Liver (tissue), 9 donors: ENCODE results near the gene HADHB. TPM values are rescaled to one million over a fixed set of nuclear protein-coding genes. Genes with fewer than 3 reads are reported as not detected.

ENCODE experiments used
- DNase-seq: peaks from one replicate; pipeline ENCODE4 v3.0.0-alpha.2; 2017; ENCODE audit warnings: low spot score
- H3K27ac ChIP-seq, 2 donors: one replicate each; pipeline ENCODE4 v1.7.0; 2013; ENCODE audit warnings: inconsistent platforms in 2 of 2, low read length in 2 of 2, control low read depth in 1 of 2, low read depth in 1 of 2, mild to moderate bottlenecking in 1 of 2
- H3K27me3 ChIP-seq, 4 donors: one replicate each; pipeline versions ENCODE4 v1.6.1 to v1.7.0; 2013; ENCODE audit warnings: low read length in 3 of 4, inconsistent platforms in 1 of 4, mild to moderate bottlenecking in 1 of 4, moderate library complexity in 1 of 4; ENCODE audit not compliant: control insufficient read depth in 4 of 4, insufficient read depth in 4 of 4
- H3K36me3 ChIP-seq, 4 donors: one replicate each; pipeline versions ENCODE4 v1.6.1 to v1.7.0; 2013; ENCODE audit warnings: low read length in 3 of 4, mild to moderate bottlenecking in 3 of 4, low read depth in 1 of 4, moderate library complexity in 1 of 4; ENCODE audit not compliant: control insufficient read depth in 4 of 4, insufficient read depth in 3 of 4
- H3K4me1 ChIP-seq, 4 donors: one replicate each; pipeline versions ENCODE4 v1.6.1 to v1.7.0; 2013; ENCODE audit warnings: low read length in 3 of 4, mild to moderate bottlenecking in 3 of 4, moderate library complexity in 1 of 4; ENCODE audit not compliant: control insufficient read depth in 4 of 4, insufficient read depth in 4 of 4
- H3K4me3 ChIP-seq, 3 donors: one replicate each; pipeline versions ENCODE4 v1.6.1 to v1.7.0; 2013; ENCODE audit warnings: low read length in 3 of 3, control low read depth in 1 of 3, low read depth in 1 of 3, mild to moderate bottlenecking in 1 of 3
- H3K9ac ChIP-seq, 2 donors: one replicate each; pipeline ENCODE4 v1.7.0; 2013; ENCODE audit warnings: low read length in 2 of 2, mild to moderate bottlenecking in 2 of 2, moderate library complexity in 2 of 2, control low read depth in 1 of 2, low read depth in 1 of 2
- H3K9me3 ChIP-seq, 4 donors: one replicate each; pipeline versions ENCODE4 v1.6.1 to v1.7.0; 2013; ENCODE audit warnings: low read length in 3 of 4; ENCODE audit not compliant: control insufficient read depth in 4 of 4
- ATF3 ChIP-seq: IDR thresholded peaks from 2 replicates; pipeline ENCODE4 v1.6.1; 2016; ENCODE audit warnings: antibody characterized with exemption
- FOXA2 ChIP-seq: IDR thresholded peaks from 2 replicates; pipeline ENCODE4 v1.6.1; 2016; ENCODE audit warnings: antibody characterized with exemption
- GABPA ChIP-seq, 2 donors: IDR thresholded peaks in 1 of 2; conservative IDR thresholded peaks in 1 of 2; 2 replicates each; pipeline ENCODE4 v1.6.1; 2016; ENCODE audit warnings: antibody characterized with exemption in 2 of 2, mild to moderate bottlenecking in 1 of 2, moderate library complexity in 1 of 2
- HNF4A ChIP-seq, 2 donors: conservative IDR thresholded peaks; 2 replicates each; pipeline ENCODE4 v1.6.1; 2016; ENCODE audit warnings: antibody characterized with exemption in 2 of 2, mild to moderate bottlenecking in 2 of 2
- HNF4G ChIP-seq: IDR thresholded peaks from 2 replicates; pipeline ENCODE4 v1.6.1; 2016; ENCODE audit warnings: antibody characterized with exemption
- JUND ChIP-seq, 2 donors: IDR thresholded peaks; 2 replicates each; pipeline ENCODE4 v1.6.1; 2016; ENCODE audit warnings: antibody characterized with exemption in 2 of 2
- MAX ChIP-seq: IDR thresholded peaks from 2 replicates; pipeline ENCODE4 v1.6.1; 2016; ENCODE audit warnings: antibody characterized with exemption
- NR2F2 ChIP-seq: IDR thresholded peaks from 2 replicates; pipeline ENCODE4 v1.6.1; 2016; ENCODE audit warnings: antibody characterized with exemption
- RAD21 ChIP-seq, 2 donors: IDR thresholded peaks; 2 replicates each; pipeline ENCODE4 v1.6.1; 2016; ENCODE audit warnings: antibody characterized with exemption in 2 of 2, mild to moderate bottlenecking in 2 of 2
- REST ChIP-seq: IDR thresholded peaks from 2 replicates; pipeline ENCODE4 v1.6.1; 2016; ENCODE audit warnings: antibody characterized with exemption, mild to moderate bottlenecking
- RXRA ChIP-seq, 2 donors: IDR thresholded peaks; 2 replicates each; pipeline ENCODE4 v1.6.1; 2017 to 2018; ENCODE audit warnings: antibody characterized with exemption in 2 of 2, mild to moderate bottlenecking in 1 of 2
- SP1 ChIP-seq: IDR thresholded peaks from 2 replicates; pipeline ENCODE4 v1.6.1; 2018; ENCODE audit warnings: antibody characterized with exemption, mild to moderate bottlenecking
- TAF1 ChIP-seq: conservative IDR thresholded peaks from 2 replicates; pipeline ENCODE4 v1.6.1; 2016; ENCODE audit warnings: antibody characterized with exemption, mild to moderate bottlenecking
- YY1 ChIP-seq: IDR thresholded peaks from 2 replicates; pipeline ENCODE4 v1.6.1; 2016; ENCODE audit warnings: antibody characterized with exemption, mild to moderate bottlenecking
- ZBTB33 ChIP-seq: IDR thresholded peaks from 2 replicates; pipeline ENCODE4 v1.6.1; 2016; ENCODE audit warnings: antibody characterized with exemption
- WGBS: extraction: QIAGEN DNeasy Blood & Tissue Kit; methylation state at CpG from one replicate; pipeline ENCODE4 v1.1.7; 2013; 5-methylcytosine and 5-hydroxymethylcytosine counted together
- polyA plus RNA-seq, 2 donors: library from polyadenylated mRNA; stranded (reverse) in 1 of 2; unstranded in 1 of 2; fragments of 200-250 nt in 1 of 2; fragments of >200 nt in 1 of 2; fragmentation: Nextera tagmentation in 1 of 2; extraction: Ambion mirVana in 1 of 2; gene quantifications; one replicate each; pipeline versions ENCODE4 v1.2.1 to v1.2.3, GENCODE V29; 2013 to 2015
- total RNA-seq, 2 donors: library from RNA; depleted of rRNA; stranded (reverse); fragments of >200 nt; gene quantifications; one replicate each; pipeline ENCODE4 v1.2.3, GENCODE V29; 2014
- donor health status: healthy.
- donor health status: healthy.
- donor health status: healthy.
- donor health status: healthy.
- donor health status: healthy.

Gene HADHB
- total and polyA plus RNA-seq, 4 donors = 103 to 284 (median 261) TPM

DNA sequence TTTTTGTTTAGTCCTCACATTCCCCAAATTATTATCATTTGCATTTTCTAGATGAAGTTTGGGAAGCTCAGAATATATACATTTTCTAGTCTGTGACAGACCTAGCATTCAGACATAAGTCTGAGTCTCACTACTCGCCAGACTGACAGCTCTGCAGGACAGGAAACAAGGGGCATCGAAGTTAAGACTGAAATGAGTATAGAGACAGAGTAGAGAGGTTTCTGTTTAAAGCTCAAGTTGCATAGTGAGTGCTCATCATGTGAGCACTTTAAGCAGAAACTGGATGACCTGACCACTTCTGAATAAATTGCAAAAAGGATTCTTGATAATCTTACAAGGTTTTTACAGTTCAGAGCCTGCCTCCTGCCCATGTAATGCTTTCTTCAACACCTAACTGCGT lies 1.1 kb downstream of the HADHB start:
- H3K4me3 ChIP-seq = peak overlapping the region; percentile 81 to 98 (median 98)
- TF ChIP-seq RAD21 (IDR thresholded peaks at IDR 0.05) (no peak), ATF3 (no peak), JUND (IDR thresholded peaks at IDR 0.05) (no peak), MAX (no peak), FOXA2 (no peak)
- WGBS = 15% methylated on average over 3 of the region's 3 CpGs
- H3K9ac ChIP-seq = peak overlapping the region; percentile 17 to 85
- H3K36me3 ChIP-seq = no peaks in the 10 kb centered on the region
- DNase-seq = no peak
- H3K27ac ChIP-seq = peak overlapping the region in 1 of 2 donors; percentile 94
- H3K4me1 ChIP-seq = peaks cover 8 to 46% (median 29%) of the 10 kb centered on the region in 4 donors
- H3K27me3 ChIP-seq = no peaks in the 10 kb centered on the region
- no peaks in the 10 kb centered on the region for H3K9me3 ChIP-seq

GRCh38 chr2:26246818-26247217 lies 2.1 kb downstream of the HADHB start:
- H3K36me3 ChIP-seq = no peaks in the 10 kb centered on the region
- H3K27ac ChIP-seq = no peak overlapping the region
- TF ChIP-seq JUND (IDR thresholded peaks at IDR 0.05) (no peak), ATF3 (no peak), SP1 (no peak), TAF1 (no peak), GABPA (IDR thresholded peaks at IDR 0.05 in 1 of 2, conservative IDR thresholded peaks at IDR 0.05 in 1 of 2) (no peak), HNF4A (conservative IDR thresholded peaks at IDR 0.05) (no peak), YY1 (no peak), NR2F2 (no peak), FOXA2 (no peak)
- H3K4me1 ChIP-seq = peaks cover 8 to 47% (median 25%) of the 10 kb centered on the region in 4 donors
- H3K4me3 ChIP-seq = no peak overlapping the region
- H3K9ac ChIP-seq = no peak overlapping the region
- DNase-seq = no peak
- no peaks in the 10 kb centered on the region for H3K27me3 ChIP-seq
- H3K9me3 ChIP-seq = no peaks in the 10 kb centered on the region
- WGBS = 85% methylated on average over 9 of the region's 9 CpGs

- Histone ChIP-seq H3K36me3 (peaks cover 0 to 4% (median 0%) of the 10 kb centered on the region in 4 donors), H3K4me3 (no peak overlapping the region), H3K4me1 (peaks cover 10 to 53% (median 28%) of the 10 kb centered on the region in 4 donors), H3K9me3 (no peaks in the 10 kb centered on the region), H3K9ac (no peak overlapping the region), H3K27ac (no peak overlapping the region), H3K27me3 (no peaks in the 10 kb centered on the region)
- TF ChIP-seq FOXA2 (no peak), REST (no peak), RXRA (IDR thresholded peaks at IDR 0.05) (peak in 1 of 2 donors; percentile 70), HNF4A (conservative IDR thresholded peaks at IDR 0.05) (peak in 1 of 2 donors; percentile 57), YY1 (peak; percentile 57), ZBTB33 (no peak), HNF4G (no peak)
- 34% methylated on average over 2 of the region's 2 CpGs for WGBS
- no peak for DNase-seq
These were observed 4.9 kb downstream of the HADHB start for GRCh38 chr2:26249625-26250024.
